ENCODE measurements around the gene RSPH10B2.
"Not testable (repeated sequence)": the region's sequence is repeated elsewhere in the genome, so short reads cannot be mapped to it uniquely, and the experiment has no call there.

DNA sequence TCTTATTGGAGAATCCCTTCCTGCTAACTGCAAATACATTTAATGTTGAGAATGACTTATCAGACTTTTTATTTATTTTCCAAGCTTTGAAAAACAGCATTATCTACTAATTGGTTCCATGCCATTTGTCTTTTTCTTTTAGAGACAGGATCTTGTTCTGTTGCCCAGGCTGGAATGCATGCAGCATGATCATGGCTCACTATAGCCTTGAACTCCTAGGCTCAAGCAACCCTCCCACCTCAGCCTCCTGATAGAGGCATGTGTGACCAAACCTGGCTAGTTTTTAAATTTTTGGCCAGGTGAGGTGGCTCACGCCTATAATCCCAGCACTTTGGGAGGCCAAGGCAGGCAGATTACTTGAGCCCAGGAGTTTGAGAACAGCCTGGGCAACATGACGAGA, 59.1 kb downstream of the RSPH10B2 start:
- not testable (repeated sequence) for TF ChIP-seq EZH2 (IDR thresholded peaks at IDR 0.05); YY1 (IDR thresholded peaks at IDR 0.05; ENCODE audit: extremely low read depth, insufficient replicate concordance, low read depth, low read length); EGR1 (IDR thresholded peaks at IDR 0.05; ENCODE audit: low read depth)

Measured in HCT116 (cell line).